GM10847 (cell line): ENCODE results near the gene MAGEL2.

Experiments used
- POLR2A ChIP-seq: IDR thresholded peaks from 2 replicates; pipeline ENCODE4 v1.6.1; 2011; ENCODE audit not compliant: insufficient read length; ENCODE audit errors: extremely low read depth

Gene MAGEL2

GRCh38 chr15:23642413-23643044 is 5.1 kb downstream of the MAGEL2 start:
- no peak for TF ChIP-seq POLR2A

GRCh38 chr15:23634181-23634580 is 13.5 kb downstream of the MAGEL2 start:
- no peak for TF ChIP-seq POLR2A

- no peak for TF ChIP-seq POLR2A
These were observed 18.3 kb downstream of the MAGEL2 start for GRCh38 chr15:23629234-23629805.

- TF ChIP-seq POLR2A = no peak
These were observed 18.9 kb downstream of the MAGEL2 start for GRCh38 chr15:23628612-23629233.

- no peak for TF ChIP-seq POLR2A
These were observed 31.1 kb downstream of the MAGEL2 start for GRCh38 chr15:23616536-23616935.

GRCh38 chr15:23606226-23606625 is 41.4 kb downstream of the MAGEL2 start:
- no peak for TF ChIP-seq POLR2A

- no peak for TF ChIP-seq POLR2A
These were observed 45.5 kb downstream of the MAGEL2 start for GRCh38 chr15:23602124-23602523.

GRCh38 chr15:23599053-23599452 is 48.6 kb downstream of the MAGEL2 start:
- no peak for TF ChIP-seq POLR2A

GRCh38 chr15:23596736-23597135 is 50.9 kb downstream of the MAGEL2 start:
- no peak for TF ChIP-seq POLR2A

GRCh38 chr15:23595368-23595767 is 52.3 kb downstream of the MAGEL2 start:
- TF ChIP-seq POLR2A = no peak

- TF ChIP-seq POLR2A = no peak
These were observed 53.4 kb downstream of the MAGEL2 start for GRCh38 chr15:23594252-23594770.
